LNCaP clone FGC (cell line): Measurements from ENCODE around the gene MCHR2.

ENCODE experiments used
- DNase-seq: peaks from one replicate; pipeline ENCODE4 v3.0.0-alpha.2; 2011; ENCODE audit warnings: low read depth
- H3K4me3 ChIP-seq: 2 replicates; pipeline ENCODE4 v1.5.1; 2011; ENCODE audit warnings: mild to moderate bottlenecking, low read depth, low read length, control low read depth
- TF ChIP-seq, protein P1 (sequence below): IDR thresholded peaks from 2 replicates; pipeline ENCODE4 v1.5.1; 2012; ENCODE audit warnings: mild to moderate bottlenecking; ENCODE audit not compliant: control insufficient read depth, insufficient read depth; ENCODE audit errors: extremely low read depth

The MCHR2 gene

DNA sequence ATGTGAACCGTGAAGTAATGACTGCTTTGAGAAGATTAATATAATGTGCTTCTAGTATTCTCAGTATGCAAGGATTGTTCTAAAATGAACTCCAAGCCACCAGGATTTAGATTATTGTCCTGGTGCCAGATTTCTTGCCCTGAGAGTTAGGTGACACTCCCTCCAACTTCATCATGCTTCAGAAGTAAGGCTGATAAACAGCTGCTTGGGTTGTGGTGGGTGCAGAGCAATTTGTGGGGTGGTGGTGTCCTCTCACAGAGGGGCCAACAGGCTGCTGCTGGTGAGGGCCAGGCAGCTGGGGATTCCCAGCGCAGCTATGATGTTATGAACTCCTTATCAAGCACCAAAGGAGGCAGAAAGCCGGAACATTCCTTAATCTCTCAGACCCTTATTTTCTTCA is 114.6 kb downstream of the MCHR2 start:
- DNase-seq = no peak
- TF ChIP-seq, protein P1, sequence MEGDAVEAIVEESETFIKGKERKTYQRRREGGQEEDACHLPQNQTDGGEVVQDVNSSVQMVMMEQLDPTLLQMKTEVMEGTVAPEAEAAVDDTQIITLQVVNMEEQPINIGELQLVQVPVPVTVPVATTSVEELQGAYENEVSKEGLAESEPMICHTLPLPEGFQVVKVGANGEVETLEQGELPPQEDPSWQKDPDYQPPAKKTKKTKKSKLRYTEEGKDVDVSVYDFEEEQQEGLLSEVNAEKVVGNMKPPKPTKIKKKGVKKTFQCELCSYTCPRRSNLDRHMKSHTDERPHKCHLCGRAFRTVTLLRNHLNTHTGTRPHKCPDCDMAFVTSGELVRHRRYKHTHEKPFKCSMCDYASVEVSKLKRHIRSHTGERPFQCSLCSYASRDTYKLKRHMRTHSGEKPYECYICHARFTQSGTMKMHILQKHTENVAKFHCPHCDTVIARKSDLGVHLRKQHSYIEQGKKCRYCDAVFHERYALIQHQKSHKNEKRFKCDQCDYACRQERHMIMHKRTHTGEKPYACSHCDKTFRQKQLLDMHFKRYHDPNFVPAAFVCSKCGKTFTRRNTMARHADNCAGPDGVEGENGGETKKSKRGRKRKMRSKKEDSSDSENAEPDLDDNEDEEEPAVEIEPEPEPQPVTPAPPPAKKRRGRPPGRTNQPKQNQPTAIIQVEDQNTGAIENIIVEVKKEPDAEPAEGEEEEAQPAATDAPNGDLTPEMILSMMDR = no peak
- H3K4me3 ChIP-seq = no peak overlapping the region

DNA sequence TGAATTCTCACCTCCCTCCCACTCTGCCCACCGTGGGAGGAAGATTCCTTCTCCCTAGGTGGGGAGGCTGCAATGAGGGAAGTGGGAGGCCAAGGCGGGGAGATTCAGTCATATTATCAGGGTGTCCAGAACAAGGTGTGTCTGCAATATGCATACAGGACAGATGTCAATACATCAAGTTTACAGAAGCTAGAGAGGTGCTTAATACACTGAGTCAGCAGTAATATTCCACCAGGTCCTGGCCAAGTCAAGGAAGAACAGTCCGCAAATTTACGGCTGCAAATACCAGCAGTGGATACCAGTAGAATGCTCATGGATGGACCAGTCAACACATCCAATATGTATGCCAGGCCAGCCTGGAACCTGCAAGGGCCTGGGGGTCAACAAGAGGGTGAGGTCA is 119.0 kb downstream of the MCHR2 start:
- TF ChIP-seq, protein P1 = no peak
- DNase-seq = no peak
- no peak overlapping the region for H3K4me3 ChIP-seq

DNA sequence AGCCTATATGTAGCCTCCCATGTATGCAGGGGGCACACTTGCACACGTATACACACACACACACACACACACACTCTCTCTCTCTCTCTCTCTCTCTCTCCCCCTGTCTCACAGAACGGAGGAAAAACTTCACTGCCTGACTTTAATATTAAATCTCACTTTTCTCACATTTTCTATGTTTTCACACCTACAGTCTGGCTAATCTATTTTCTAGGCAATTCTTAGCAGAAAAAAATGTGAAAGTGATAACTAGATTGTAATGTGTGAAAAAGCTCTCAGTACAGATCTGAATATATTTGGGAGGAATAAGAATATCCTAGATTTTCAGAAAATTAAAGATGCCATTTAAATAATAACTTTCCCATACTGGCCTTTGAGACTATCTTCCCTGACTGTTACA is 120.9 kb downstream of the MCHR2 start:
- no peak for DNase-seq
- H3K4me3 ChIP-seq = no peak overlapping the region
- TF ChIP-seq, protein P1 = no peak

DNA sequence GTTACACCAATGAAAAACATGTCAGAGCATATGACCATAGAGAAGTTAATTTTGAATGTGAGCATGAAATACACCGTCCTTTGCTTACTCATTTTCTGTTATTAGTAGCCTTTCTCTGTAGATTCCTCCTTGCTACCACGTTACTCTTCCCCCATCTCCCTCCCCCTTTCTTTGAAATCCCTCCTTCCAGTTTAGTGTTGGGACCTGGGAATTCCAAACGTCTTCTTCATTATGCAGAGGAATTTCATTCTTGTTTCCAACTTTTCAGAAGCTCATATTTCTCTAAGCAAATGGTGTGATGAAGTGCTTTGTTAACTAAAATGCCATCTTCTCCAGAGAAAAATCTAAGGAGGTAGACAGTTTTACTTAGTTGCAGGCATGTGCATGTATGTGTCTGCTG is 122.4 kb downstream of the MCHR2 start:
- TF ChIP-seq, protein P1 = no peak
- H3K4me3 ChIP-seq = no peak overlapping the region
- DNase-seq = no peak
